Limb (tissue), 2 donors: ENCODE results near the gene ZNF135.

ENCODE experiments used
- DNase-seq, 2 donors: peaks; one replicate each; pipeline ENCODE4 v3.0.0-alpha.2; 2016; ENCODE audit errors: extremely low spot score in 2 of 2

The ZNF135 gene

GRCh38 chr19:58059003-58059670, at the start of gene ZNF135:
Gene ZNF135 (plus strand): TSS chr19:58059282. CDS start chr19:58060003, 721 bp downstream.
- peak; percentile 92 to 96 for DNase-seq

DNA sequence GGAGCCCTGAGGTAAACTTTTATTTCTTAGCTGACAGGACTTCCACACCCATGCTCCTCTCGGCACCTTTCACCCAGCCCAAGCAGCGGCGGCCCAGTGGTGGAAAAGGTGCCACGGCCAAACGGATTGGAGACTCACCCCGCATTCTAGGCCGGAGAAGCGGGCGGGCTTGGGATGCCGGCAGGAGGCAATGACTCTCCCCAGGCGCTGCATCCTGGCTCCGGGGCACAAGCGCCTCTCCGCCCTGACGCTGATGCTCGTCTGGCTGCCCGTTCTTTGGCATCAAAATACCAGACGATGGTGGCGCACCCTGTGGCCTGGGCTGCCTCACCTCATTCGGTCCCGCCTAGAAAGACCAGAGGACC, 49.8 kb upstream of the ZNF135 start:
- DNase-seq = no peak

DNA sequence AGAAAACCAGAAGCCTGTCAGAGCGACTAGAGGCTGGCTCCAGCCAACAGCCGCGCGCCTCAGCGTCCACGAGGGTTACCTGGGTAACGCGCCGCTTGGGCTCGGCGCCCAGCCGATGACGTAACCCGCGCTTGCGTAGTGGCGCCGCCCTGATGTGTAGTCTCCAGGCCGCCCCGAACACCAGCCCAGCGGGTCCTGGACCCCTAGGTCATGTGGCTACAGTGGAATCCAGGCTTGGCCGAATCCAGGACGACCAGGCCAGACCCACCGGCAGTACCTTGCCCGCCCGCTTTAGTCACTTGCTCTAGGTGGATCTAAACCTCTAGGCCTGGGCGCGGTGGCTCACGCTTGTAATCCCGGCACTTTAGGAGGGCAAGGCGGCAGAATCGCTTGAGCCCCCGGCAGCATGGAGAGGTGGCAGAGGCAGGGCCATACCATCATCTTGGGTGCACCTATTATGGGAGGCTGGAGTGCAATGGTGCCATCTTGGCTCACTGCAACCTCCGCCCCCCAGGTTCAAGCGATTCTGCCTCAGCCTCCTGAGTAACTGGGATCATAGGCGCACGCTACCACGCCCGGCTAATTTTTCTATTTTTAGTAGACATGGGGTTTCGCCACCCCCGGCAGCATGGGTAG, 49.3 kb upstream of the ZNF135 start:
- peak; percentile 95 to 98 for DNase-seq

- DNase-seq = peak in 1 of 2 donors; percentile 36
These were observed 48.6 kb upstream of the ZNF135 start for GRCh38 chr19:58010507-58010906.

DNA sequence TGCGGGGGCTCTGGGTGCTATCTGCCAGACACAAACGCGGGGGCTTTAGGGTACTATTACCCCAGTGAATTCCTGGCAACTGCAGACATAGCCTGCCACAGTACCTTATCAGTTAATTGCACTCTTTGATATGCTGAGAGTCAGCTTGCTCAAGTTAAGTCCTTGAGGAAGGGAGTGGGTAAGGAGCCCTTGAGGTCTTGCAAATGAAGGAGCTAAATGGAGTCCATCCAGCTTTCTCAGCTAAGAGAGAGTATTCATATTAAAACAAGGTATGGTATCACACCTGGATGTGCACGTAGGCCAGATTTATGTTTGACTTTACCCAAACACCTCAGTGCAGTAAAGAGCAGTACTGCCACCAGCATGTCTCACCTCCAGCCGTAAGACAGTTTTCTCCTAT, 44.9 kb upstream of the ZNF135 start:
- no peak for DNase-seq

- no peak for DNase-seq
These were observed 39.0 kb upstream of the ZNF135 start for GRCh38 chr19:58020129-58020528.

DNA sequence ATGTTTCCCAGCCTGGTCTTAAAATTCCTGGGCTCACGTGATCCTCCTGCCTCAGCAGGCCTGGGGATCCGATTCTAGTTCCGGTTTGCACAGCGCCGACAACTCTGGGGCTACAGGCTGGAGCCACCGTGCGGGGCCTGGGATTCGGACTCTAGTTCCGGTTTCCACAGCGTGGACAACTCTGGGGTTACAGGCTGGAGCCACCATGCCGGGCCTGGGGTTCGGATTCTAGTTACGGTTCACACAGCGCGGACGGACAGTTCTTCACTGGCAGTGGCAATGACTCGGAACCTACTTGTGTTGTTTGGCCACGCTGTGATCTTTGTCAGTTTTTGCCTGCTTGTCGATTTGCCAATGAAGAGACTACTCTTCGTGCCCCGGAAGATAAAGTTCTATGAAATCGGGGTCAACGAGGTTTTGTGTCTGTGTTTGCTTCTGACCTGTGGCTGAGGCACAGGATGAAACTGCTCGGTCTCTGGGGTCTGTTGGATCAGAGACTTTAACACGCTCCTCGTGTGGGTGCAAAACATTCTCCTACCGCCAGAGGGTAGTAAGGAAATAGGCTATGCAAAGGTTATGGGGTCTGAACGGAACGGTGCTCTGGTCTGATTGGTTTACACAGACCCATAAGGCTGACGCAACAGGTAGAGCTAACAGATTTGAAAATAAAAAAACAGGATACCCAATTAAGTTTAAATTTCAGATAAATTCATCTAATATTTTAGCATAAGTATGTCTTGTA, 37.4 kb upstream of the ZNF135 start:
- peak; percentile 75 to 78 for DNase-seq

DNA sequence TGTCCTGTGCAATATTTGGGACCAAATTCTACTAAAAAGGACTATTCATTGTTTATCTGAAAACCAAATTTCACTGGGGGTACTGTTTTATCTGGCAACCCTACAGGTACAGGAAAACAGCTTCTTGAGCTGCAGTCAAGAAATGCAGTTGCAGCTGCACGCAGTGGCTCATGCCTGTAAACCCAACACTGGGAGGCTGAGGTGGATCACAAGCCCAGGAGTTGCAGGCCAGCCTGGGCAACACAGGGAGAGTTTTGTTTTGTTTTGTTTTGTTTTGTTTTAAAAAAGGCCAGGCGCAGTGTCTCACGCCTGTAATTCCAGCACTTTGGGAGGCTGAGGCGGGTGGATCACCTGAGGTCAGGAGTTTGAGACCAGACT, 36.8 kb upstream of the ZNF135 start:
- DNase-seq = no peak

DNA sequence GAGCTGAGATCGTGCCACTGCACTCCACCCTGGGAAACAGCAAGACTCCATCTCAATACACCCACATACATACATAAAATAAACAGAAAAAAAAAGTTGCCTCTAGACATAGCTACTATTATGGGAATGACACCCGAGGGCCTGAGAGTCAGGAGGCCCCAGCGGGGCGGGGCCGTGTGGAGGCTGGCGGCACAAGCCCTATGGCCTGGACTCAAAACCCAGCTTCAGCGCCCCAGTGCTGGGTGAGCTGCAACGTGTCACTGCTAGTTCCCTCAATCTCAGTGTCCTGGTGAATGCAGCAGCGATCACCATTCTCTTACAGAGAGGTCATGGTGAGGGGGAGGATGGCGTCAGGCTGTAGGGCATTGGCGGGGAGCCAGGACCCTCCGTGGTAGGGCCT, 34.4 kb upstream of the ZNF135 start:
- no peak for DNase-seq

DNA sequence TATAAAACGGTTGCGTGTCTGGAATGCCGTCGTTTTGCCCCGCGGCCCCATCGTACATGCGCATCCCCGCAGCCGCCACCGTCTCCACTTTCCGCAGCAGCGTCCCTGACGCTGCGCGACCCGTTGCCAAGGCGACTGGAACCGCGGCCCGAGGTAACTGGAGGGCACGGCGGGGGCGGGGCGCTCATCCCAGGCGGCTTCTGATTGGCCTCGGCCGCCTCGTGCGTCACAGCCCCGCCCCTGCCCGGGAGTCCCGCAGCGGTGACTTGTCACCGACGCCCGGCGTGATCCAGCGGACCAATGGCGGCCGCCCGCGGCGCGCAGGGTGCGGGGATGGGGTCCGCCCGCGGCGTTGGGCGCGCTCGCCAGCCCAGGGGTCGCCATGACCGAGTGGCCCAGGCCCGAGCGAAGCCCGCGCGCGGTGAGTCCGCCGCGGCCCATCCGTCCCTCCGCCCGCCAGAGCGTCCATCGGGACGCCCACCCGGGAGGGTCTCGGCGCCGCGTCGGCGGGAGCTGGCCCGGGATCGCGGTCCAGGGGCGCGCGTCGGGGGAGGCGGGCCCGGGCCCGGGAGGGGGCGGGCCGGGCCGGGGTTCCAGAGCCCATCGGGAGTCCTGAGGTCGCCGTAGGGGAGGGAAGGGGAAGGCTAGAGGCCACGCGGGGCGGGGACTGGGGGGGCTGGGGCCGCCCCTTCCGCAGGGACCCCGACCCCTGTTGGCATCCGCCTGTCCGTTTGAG, 25.2 kb upstream of the ZNF135 start, which contains the start of gene ZSCAN1:
Gene ZSCAN1 (plus strand): TSS at position 285 of the 736 bp plus-strand sequence. CDS start 3,812 bp downstream, outside the sequence.
- DNase-seq = peak; percentile 93 to 98

- DNase-seq = peak in 1 of 2 donors; percentile 62
These were observed 24.6 kb upstream of the ZNF135 start for GRCh38 chr19:58034477-58034793.

DNA sequence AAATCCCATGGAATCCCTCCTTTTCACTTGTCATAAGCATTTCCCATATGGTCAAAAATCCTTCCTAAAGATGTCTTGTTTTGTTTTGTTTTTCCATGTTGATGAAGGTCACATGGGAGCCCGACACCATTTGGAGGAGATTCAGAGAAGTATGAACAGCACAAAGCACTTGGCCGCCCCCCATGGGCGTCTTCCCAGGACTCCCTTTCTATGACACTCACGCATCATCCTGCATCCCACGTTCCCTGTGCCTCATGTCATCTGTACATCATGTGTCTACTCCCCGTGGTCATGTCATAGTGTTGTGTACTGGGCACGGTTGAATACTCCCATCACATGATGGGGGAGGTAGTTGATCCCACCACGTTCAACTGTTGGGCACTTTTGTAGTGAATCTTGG, 23.2 kb upstream of the ZNF135 start:
- DNase-seq = no peak

DNA sequence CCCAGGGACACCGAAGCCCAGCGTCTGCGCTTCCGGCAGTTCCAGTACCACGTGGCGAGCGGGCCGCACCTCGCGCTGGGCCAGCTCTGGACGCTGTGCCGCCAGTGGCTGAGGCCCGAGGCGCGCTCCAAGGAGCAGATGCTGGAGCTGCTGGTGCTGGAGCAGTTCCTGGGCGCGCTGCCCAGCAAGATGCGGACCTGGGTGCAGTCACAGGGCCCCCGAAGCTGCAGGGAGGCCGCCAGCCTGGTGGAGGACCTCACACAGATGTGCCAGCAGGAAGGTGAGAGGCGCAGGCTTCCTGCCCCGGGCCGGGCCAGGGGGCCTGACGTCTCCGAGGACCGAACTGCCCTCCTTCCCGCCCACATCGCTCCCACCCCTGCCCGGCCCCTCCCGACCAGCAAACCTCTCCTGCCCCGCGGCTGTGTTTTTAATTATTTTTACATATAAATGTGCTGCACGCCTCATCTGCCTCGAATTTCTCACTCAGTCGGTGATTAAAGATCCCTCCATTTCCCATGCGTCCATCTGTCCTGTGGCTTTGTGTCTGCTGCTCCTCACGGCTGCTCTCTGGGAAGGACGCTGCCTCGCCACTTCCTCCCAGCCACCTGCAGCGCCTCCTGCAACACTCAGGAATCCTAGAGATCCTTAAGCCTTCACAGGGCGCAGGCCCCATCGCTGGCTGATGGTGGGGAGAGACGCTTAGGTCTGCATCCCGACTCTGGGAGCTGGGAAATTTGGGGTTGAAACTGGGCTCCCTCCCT, 21.0 kb upstream of the ZNF135 start:
- DNase-seq = peak; percentile 1 to 48

- DNase-seq = no peak
These were observed 20.3 kb upstream of the ZNF135 start for GRCh38 chr19:58038688-58039204.

DNA sequence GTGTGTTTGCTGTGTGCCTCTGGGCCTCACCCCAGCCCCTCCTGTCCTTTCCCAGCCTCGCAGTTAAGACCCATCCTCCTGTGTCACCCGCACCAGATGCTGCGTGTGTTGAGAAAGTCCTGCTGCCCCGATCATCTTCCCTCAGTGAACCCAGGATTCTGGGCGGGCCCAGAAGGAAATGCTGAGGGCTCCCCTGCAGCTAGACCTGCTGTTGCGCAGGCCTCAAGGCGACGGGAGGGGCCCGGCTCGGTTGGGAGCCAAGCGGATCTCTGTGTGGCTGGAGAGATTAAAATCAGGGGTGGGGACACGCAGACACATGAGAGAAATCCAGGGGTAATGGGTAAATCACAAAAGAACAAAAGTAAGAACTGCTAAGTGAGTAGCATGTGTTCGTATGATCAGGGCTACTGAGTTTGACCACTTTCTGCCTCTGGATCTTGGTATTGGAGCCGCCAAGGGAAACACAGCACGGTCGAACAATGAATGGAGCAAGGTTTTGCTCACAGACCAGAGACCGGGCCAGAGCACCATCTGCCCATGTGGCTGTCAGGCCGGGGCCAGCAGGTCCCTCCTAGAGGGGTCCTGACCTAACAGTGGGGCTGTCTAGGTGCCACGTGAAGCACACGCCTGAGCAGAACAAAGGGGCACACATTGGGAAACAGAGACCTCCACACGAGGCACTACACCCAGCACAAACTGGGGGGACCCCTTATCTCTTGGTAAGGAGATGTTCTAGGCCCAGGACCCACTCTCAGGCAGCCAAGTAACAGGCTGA, 18.1 kb upstream of the ZNF135 start:
- DNase-seq = no peak

DNA sequence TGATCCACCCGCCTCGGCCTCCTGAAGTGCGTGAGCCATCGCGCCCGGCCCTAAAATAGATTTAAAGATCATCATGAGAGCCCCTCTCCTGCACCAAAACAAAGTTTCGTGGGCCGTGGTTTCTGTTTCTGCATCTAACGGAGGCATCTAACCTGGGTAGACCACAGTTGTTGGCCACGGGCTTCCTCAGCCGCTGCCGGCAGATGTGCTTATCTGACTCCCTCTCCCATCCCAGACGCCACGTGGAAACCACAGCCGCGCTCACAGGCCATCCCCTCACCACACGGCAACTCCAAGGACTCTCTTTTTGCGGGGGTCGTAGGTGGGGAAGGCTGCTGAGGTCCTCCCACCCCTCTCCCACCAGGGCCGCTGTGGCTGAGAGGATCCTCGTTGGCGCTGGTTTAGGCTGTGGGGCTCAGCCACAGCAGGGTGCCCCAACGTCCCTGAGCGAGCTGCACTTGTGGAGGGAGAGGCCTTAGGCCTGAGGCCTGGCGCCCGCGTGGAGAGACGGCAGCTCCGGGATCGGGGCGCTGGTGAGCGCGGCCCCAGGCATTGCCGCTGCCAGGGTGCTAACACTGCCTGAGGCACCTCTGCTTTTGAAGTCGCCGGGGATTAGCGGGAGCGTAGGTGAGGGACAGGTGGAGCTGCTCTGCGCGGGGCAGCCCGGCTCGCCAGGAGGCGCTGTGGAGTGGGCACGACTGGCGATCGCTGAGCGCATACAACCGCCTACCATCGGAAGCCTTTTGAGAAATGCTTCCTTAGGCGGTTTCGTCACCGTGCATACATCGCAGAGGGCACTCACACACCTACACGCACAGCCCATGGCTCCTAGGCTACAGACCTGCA, 16.4 kb upstream of the ZNF135 start:
- no peak for DNase-seq

DNA sequence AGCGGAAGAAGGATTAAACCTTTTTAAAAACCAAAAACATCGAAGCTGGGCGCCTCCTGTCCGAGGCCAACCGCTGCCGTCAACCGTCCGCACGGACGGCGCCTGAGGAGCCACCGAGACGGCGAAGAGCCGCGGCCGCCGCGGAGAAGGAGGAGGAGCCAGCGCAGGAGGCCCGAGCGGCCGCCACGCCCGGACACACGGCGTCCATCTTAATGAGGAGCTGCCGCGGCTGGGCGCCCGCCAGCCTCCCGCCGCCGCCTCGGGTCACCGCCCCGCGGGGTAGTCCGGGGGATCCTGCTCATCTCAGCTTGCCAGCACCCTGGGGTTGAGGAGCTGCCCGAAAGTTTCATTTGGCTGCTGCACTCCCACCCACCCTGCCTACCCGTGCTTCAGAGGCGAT, 14.7 kb upstream of the ZNF135 start:
- DNase-seq = no peak

DNA sequence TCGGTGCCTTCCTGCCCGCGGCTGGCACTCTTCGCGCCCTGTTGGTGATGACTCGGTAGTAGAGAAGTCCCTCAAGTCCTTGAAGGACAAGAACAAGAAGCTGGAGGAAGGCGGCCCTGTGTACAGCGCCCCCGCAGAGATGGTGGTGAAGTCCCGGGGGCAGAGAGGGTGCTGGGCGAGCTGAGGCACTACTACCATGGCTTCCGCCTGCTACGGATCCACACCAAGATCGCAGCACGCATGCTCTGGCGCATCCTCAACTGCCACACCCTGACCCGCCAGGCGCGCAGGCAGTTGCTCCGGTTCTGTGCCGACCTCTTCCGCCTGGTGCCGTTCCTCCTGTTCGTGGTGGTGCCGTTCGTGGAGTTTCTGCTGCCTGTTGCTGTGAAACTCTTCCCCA, 14.2 kb upstream of the ZNF135 start:
- DNase-seq = no peak

DNA sequence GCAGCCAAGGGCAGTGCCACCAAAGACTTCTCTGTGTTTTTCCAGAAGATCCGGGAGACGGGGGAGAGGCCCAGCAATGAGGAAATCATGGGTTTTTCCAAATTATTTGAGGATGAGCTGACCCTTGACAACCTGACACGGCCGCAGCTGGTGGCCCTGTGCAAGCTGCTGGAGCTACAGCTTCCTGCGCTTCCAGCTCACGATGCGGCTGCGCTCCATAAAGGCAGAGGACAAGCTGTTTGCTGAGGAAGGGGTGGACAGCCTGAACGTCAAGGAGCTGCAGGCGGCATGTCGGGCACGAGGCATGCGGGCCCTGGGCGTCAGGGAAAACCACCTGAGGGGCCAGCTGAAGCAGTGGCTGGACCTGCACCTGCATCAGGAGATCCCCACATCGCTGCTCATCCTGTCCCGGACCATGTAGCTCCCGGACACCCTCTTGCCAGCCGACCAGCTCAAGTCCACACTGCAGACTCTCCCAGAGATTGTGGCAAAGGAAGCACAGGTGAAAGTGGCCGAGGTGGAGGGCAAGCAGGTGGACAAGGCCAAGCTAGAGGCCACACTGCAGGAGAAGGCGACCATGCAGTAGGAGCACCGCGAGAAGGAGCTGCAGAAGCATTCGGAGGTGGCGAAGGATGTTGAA, 13.6 kb upstream of the ZNF135 start:
- DNase-seq = no peak
